ENCODE measurements around the gene BCL11B. TPM values are rescaled to one million over a fixed set of nuclear protein-coding genes. Genes with fewer than 3 reads are reported as not detected.

The BCL11B gene
- total and polyA plus RNA-seq, 10 of the 15 experiments (the other 5 are each of a cell fraction or from before 2014, with no cell fraction given) = 0.38 to 5.5 (median 1.3) TPM

DNA sequence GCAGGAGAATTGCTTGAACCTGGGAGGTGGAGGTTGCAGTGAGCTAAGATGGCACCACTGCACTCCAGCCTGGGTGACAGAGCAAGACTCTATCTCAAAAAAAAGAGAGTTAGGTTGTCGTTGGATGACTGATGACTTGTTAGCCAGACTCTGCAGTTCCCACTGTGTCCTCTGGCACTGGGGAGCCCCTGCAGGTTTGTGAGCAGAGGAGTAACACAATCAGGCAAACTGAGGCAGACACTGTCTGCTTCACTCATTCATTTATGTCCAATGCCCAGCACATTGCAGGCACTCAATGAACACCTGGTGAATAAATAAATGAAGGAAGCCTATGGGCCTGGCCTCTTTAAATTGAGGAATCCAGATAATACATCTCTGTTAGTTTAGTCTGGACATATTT lies 41.2 kb upstream of the BCL11B start:
- Histone ChIP-seq H2AFZ (ENCODE audit: control insufficient read depth, low read depth, low read length) (no peak overlapping the region), H3K4me1 (ENCODE audit: control insufficient read depth, insufficient read depth, low read length) (no peaks in the 10 kb centered on the region), H4K20me1 (ENCODE audit: control insufficient read depth, insufficient read depth) (no peaks in the 10 kb centered on the region), H3K4me3 (no peak overlapping the region), H3K9me3 (replicated peaks; ENCODE audit: control insufficient read depth, insufficient read depth, low read length) (no peaks in the 10 kb centered on the region), H3K4me2 (ENCODE audit: control insufficient read depth, insufficient read depth) (no peak overlapping the region), H3K27me3 (replicated peaks in 1 of 2; ENCODE audit: control insufficient read depth in 2 of 2, insufficient read depth in 2 of 2, low read length in 1 of 2) (no peaks in the 10 kb centered on the region; a peak in 1 of 4 replicates), H3K79me2 (ENCODE audit: control insufficient read depth, insufficient read depth, low read length) (no peaks in the 10 kb centered on the region), H3K36me3 (ENCODE audit: control insufficient read depth in 2 of 2, insufficient read depth in 2 of 2, low read length in 1 of 2) (no peaks in the 10 kb centered on the region), H3K9ac (ENCODE audit: control insufficient read depth, insufficient read depth, low read length) (no peak overlapping the region), H3K27ac (ENCODE audit: control insufficient read depth, insufficient read depth) (no peak overlapping the region)
- FAIRE-seq (no peak), ATAC-seq (no peak), DNase-seq (ENCODE audit: low read depth, low spot score) (no peak)
- in situ Hi-C loops (cut with MboI) (no loop called here), intact Hi-C loops (cut with micrococcal nuclease; ENCODE audit: unreplicated experiment) (no loop called here)
- SMC1A ChIA-PET (ENCODE audit: uncharacterized antibody, unreplicated experiment) = no interaction called here
- TF ChIP-seq, protein P1, sequence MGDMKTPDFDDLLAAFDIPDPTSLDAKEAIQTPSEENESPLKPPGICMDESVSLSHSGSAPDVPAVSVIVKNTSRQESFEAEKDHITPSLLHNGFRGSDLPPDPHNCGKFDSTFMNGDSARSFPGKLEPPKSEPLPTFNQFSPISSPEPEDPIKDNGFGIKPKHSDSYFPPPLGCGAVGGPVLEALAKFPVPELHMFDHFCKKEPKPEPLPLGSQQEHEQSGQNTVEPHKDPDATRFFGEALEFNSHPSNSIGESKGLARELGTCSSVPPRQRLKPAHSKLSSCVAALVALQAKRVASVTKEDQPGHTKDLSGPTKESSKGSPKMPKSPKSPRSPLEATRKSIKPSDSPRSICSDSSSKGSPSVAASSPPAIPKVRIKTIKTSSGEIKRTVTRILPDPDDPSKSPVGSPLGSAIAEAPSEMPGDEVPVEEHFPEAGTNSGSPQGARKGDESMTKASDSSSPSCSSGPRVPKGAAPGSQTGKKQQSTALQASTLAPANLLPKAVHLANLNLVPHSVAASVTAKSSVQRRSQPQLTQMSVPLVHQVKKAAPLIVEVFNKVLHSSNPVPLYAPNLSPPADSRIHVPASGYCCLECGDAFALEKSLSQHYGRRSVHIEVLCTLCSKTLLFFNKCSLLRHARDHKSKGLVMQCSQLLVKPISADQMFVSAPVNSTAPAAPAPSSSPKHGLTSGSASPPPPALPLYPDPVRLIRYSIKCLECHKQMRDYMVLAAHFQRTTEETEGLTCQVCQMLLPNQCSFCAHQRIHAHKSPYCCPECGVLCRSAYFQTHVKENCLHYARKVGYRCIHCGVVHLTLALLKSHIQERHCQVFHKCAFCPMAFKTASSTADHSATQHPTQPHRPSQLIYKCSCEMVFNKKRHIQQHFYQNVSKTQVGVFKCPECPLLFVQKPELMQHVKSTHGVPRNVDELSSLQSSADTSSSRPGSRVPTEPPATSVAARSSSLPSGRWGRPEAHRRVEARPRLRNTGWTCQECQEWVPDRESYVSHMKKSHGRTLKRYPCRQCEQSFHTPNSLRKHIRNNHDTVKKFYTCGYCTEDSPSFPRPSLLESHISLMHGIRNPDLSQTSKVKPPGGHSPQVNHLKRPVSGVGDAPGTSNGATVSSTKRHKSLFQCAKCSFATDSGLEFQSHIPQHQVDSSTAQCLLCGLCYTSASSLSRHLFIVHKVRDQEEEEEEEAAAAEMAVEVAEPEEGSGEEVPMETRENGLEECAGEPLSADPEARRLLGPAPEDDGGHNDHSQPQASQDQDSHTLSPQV (IDR thresholded peaks at IDR 0.05) = no peak
- no peak for TF ChIP-seq TCF7 (IDR thresholded peaks at IDR 0.05; ENCODE audit: borderline replicate concordance)
- TF ChIP-seq, protein P2, sequence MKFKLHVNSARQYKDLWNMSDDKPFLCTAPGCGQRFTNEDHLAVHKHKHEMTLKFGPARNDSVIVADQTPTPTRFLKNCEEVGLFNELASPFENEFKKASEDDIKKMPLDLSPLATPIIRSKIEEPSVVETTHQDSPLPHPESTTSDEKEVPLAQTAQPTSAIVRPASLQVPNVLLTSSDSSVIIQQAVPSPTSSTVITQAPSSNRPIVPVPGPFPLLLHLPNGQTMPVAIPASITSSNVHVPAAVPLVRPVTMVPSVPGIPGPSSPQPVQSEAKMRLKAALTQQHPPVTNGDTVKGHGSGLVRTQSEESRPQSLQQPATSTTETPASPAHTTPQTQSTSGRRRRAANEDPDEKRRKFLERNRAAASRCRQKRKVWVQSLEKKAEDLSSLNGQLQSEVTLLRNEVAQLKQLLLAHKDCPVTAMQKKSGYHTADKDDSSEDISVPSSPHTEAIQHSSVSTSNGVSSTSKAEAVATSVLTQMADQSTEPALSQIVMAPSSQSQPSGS (IDR thresholded peaks at IDR 0.05; ENCODE audit: low read length) = no peak
- no peak for TF ChIP-seq ZNF384 (IDR thresholded peaks at IDR 0.05; ENCODE audit: borderline replicate concordance, low read depth, low read length)
- TF ChIP-seq, protein P3, sequence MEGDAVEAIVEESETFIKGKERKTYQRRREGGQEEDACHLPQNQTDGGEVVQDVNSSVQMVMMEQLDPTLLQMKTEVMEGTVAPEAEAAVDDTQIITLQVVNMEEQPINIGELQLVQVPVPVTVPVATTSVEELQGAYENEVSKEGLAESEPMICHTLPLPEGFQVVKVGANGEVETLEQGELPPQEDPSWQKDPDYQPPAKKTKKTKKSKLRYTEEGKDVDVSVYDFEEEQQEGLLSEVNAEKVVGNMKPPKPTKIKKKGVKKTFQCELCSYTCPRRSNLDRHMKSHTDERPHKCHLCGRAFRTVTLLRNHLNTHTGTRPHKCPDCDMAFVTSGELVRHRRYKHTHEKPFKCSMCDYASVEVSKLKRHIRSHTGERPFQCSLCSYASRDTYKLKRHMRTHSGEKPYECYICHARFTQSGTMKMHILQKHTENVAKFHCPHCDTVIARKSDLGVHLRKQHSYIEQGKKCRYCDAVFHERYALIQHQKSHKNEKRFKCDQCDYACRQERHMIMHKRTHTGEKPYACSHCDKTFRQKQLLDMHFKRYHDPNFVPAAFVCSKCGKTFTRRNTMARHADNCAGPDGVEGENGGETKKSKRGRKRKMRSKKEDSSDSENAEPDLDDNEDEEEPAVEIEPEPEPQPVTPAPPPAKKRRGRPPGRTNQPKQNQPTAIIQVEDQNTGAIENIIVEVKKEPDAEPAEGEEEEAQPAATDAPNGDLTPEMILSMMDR (IDR thresholded peaks at IDR 0.05 in 2 of 3, conservative IDR thresholded peaks at IDR 0.05 in 1 of 3; ENCODE audit: control insufficient read depth in 2 of 3, extremely low read depth in 1 of 3, insufficient read depth in 1 of 3, low read depth in 3 of 3, low read length in 3 of 3) = no peak
- TF ChIP-seq ZBED1 (IDR thresholded peaks at IDR 0.05; ENCODE audit: borderline replicate concordance) = no peak
- no peak for TF ChIP-seq MTA3 (IDR thresholded peaks at IDR 0.05; ENCODE audit: borderline replicate concordance, low read length)
- no peak for TF ChIP-seq KDM1A (IDR thresholded peaks at IDR 0.05; ENCODE audit: borderline replicate concordance)
- no peak for TF ChIP-seq ZNF217 (IDR thresholded peaks at IDR 0.05)
- no peak for TF ChIP-seq EP300 (IDR thresholded peaks at IDR 0.05; ENCODE audit: borderline replicate concordance in 1 of 2, control insufficient read depth in 1 of 2, low read depth in 2 of 2, low read length in 2 of 2)
- TF ChIP-seq BACH1 (IDR thresholded peaks at IDR 0.05; ENCODE audit: borderline replicate concordance) = no peak
- TF ChIP-seq HCFC1 (IDR thresholded peaks at IDR 0.05; ENCODE audit: low read length) = no peak
- no peak for TF ChIP-seq SIN3A (IDR thresholded peaks at IDR 0.05; ENCODE audit: low read depth, low read length)
- TF ChIP-seq LARP7 (IDR thresholded peaks at IDR 0.05) = no peak
- TF ChIP-seq ASH2L (IDR thresholded peaks at IDR 0.05; ENCODE audit: borderline replicate concordance, low read depth) = no peak
- POLR2A ChIA-PET = no interaction called here
- CTCF ChIA-PET = no interaction called here
- RAD21 ChIA-PET (ENCODE audit: unreplicated experiment) = no interaction called here
- BruUV-seq (replicated peaks) = no TSS peak
- 50% methylated on average over 1 of the region's 1 CpG for WGBS (ENCODE audit: insufficient coverage, insufficient replicate concordance, low lambda C conversion rate, missing lambda C conversion rate)
